HepG2 (cell line): ENCODE measurements around the gene RALY. TPM values are rescaled to one million over a fixed set of nuclear protein-coding genes. Genes with fewer than 3 reads are reported as not detected.

ENCODE experiments used
- ATAC-seq: fragments of 200-7000 bp; cut with Tn5 transposase; 3 replicates; pipeline ENCODE4 v1.9.1; 2020; ENCODE audit warnings: mild to moderate bottlenecking, moderate library complexity
- BruUV-seq: library from RNA; stranded (reverse); fragments of 400-500 nt; replicated peaks from 2 replicates; lab custom pipeline; 2021; lab: Mats Ljungman, UMichigan
- CTCF ChIA-PET: fragments of 300-600 bp; formaldehyde crosslinking; extraction: SDS; loops from one replicate; lab custom pipeline; 2021; ENCODE audit warnings: low total read pairs, inconsistent platforms, low intra/inter-chr PET ratio; lab: Yijun Ruan, JAX
- POLR2A ChIA-PET: fragments of 350-600 bp; sonication (Branson Sonifier 250); formaldehyde crosslinking; loops from one replicate; lab custom pipeline; 2020; ENCODE audit warnings: antibody characterized with exemption, inconsistent platforms; lab: Yijun Ruan, JAX
- DNase-seq: peaks from one replicate; pipeline ENCODE4 v3.0.0-alpha.2; 2015; ENCODE audit warnings: low spot score
- FAIRE-seq: peaks from 3 replicates; lab custom pipeline; 2011; peaks lifted over from hg19 to GRCh38; lab: Jason Lieb, UNC
- H2AFZ ChIP-seq: one replicate; pipeline ENCODE4 v1.6.1; 2011; ENCODE audit warnings: low read length, inconsistent platforms
- H3K27ac ChIP-seq: fragments of 300-600 bp; 3 replicates; pipeline ENCODE4 v1.8.0; 2011; ENCODE audit warnings: mixed run types, mild to moderate bottlenecking, mixed read lengths, low read length, inconsistent platforms; ENCODE audit not compliant: insufficient read depth; ENCODE audit errors: extremely low read length
- H3K27me3 ChIP-seq, 2 experiments: fragments of 200-600 bp in 1 of 2; 2 replicates in 1 of 2; 3 replicates in 1 of 2; pipeline versions ENCODE4 v1.6.0 to v1.8.0; 2011; ENCODE audit warnings: low read length in 2 of 2, mild to moderate bottlenecking in 2 of 2, moderate library complexity in 2 of 2, inconsistent platforms in 1 of 2; ENCODE audit not compliant: insufficient read depth in 2 of 2, control insufficient read depth in 1 of 2
- H3K36me3 ChIP-seq, 2 experiments: fragments of 200-600 bp in 1 of 2; replicated peaks in 1 of 2; 2 replicates in 1 of 2; 3 replicates in 1 of 2; pipeline versions ENCODE4 v1.5.1 to v1.8.0; 2011; ENCODE audit warnings: low read length in 2 of 2, inconsistent platforms in 1 of 2; ENCODE audit not compliant: insufficient read depth in 2 of 2, control insufficient read depth in 1 of 2
- H3K4me1 ChIP-seq: 2 replicates; pipeline ENCODE4 v1.5.1; 2012; ENCODE audit warnings: low read length, inconsistent platforms; ENCODE audit not compliant: insufficient read depth
- H3K4me2 ChIP-seq: 2 replicates; pipeline ENCODE4 v1.6.0; 2011; ENCODE audit warnings: low read depth, low read length, inconsistent platforms
- H3K4me3 ChIP-seq, 3 experiments: fragments of 200-600 bp in 1 of 3; sonication (generic), shearing (Covaris generic) in 1 of 3; replicated peaks in 1 of 3; 2 replicates each; pipeline ENCODE4 v1.5.1; 2011 to 2016; ENCODE audit warnings: low read length in 3 of 3, inconsistent platforms in 2 of 3, low read depth in 2 of 3, mild to moderate bottlenecking in 2 of 3, control low read depth in 1 of 3, mixed read lengths in 1 of 3; ENCODE audit not compliant: insufficient read depth in 1 of 3
- H3K79me2 ChIP-seq: one replicate; pipeline ENCODE4 v1.6.1; 2011; ENCODE audit warnings: low read length, inconsistent platforms; ENCODE audit not compliant: insufficient read depth
- H3K9ac ChIP-seq: 2 replicates; pipeline ENCODE4 v1.6.0; 2011; ENCODE audit warnings: mild to moderate bottlenecking, low read depth, low read length, inconsistent platforms; ENCODE audit not compliant: insufficient read depth
- H3K9me3 ChIP-seq: 2 replicates; pipeline ENCODE4 v1.5.1; 2012; ENCODE audit warnings: mild to moderate bottlenecking, low read length
- H4K20me1 ChIP-seq: 2 replicates; pipeline ENCODE4 v1.6.0; 2011; ENCODE audit warnings: inconsistent platforms, mild to moderate bottlenecking, low read length, moderate library complexity; ENCODE audit not compliant: insufficient read depth
- AGO2 ChIP-seq: fragments of 200-400 bp; formaldehyde crosslinking; optimal IDR thresholded peaks from 2 replicates; pipeline ENCODE3; 2017; ENCODE audit warnings: mild to moderate bottlenecking, low read depth, low read length, moderate library complexity
- FOXP4 ChIP-seq: sonication (generic); formaldehyde crosslinking; IDR thresholded peaks from 2 replicates; pipeline ENCODE4 v1.4.0; 2020; ENCODE audit warnings: missing genetic modification reagents
- MED1 ChIP-seq: sonication (generic); formaldehyde crosslinking; IDR thresholded peaks from 2 replicates; pipeline ENCODE4 v1.4.0; 2020; ENCODE audit warnings: missing genetic modification reagents
- NFIB ChIP-seq: sonication (generic); formaldehyde crosslinking; IDR thresholded peaks from 2 replicates; pipeline ENCODE4 v1.9.0; 2021; ENCODE audit warnings: missing genetic modification reagents, mild to moderate bottlenecking, borderline replicate concordance
- POLR2AphosphoS2 ChIP-seq: IDR thresholded peaks from 2 replicates; pipeline ENCODE4 v1.6.1; 2011; ENCODE audit warnings: low read depth, low read length, improper control_type of control experiment
- RBM22 ChIP-seq: fragments of 200-400 bp; formaldehyde crosslinking; optimal IDR thresholded peaks from 2 replicates; pipeline ENCODE3; 2017; ENCODE audit warnings: mild to moderate bottlenecking, low read length, moderate library complexity
- STAG1 ChIP-seq: sonication (generic); formaldehyde crosslinking; IDR thresholded peaks from 2 replicates; pipeline ENCODE4 v1.4.0; 2020; ENCODE audit warnings: missing genetic modification reagents
- TARDBP ChIP-seq: sonication (generic); formaldehyde crosslinking; IDR thresholded peaks from 2 replicates; pipeline ENCODE4 v1.8.0; 2022; ENCODE audit warnings: mild to moderate bottlenecking, missing genetic modification reagents
- ZBTB38 ChIP-seq: sonication (generic); formaldehyde crosslinking; IDR thresholded peaks from 2 replicates; pipeline ENCODE4 v1.5.1; 2020; ENCODE audit warnings: mild to moderate bottlenecking, missing genetic modification reagents
- ZFP37 ChIP-seq: sonication (generic); formaldehyde crosslinking; IDR thresholded peaks from 2 replicates; pipeline ENCODE4 v1.4.0; 2020; ENCODE audit warnings: missing genetic modification reagents, borderline replicate concordance
- ZNF337 ChIP-seq: sonication (generic); formaldehyde crosslinking; IDR thresholded peaks from 2 replicates; pipeline ENCODE4 v1.5.1; 2020; ENCODE audit warnings: missing genetic modification reagents, low read depth, mild to moderate bottlenecking, borderline replicate concordance
- WGBS: methylation state at CpG from one replicate; pipeline ENCODE4 v1.1.6; 2017; ENCODE audit warnings: low lambda C conversion rate; 5-methylcytosine and 5-hydroxymethylcytosine counted together
- in situ Hi-C: cut with HindIII; loops from 2 replicates; pipeline ENCODE4 v1.10.0; 2017; ENCODE audit warnings: low pct_unique_long_range_greater_than_20kb; ENCODE audit not compliant: extremely low pct_ligation_motif_present
- intact Hi-C: fragments of 100-400 bp; cut with micrococcal nuclease; formaldehyde crosslinking; loops from one replicate; pipeline ENCODE4 v1.10.0; 2022; ENCODE audit not compliant: unreplicated experiment
- polyA plus RNA-seq, 8 experiments: library from polyadenylated mRNA; depleted of rRNA in 3 of 8; stranded (reverse) in 7 of 8; unstranded in 1 of 8; fragments of >200 nt; fragmentation: Illumina TruSeq in 4 of 8; extraction: Trizol in 4 of 8; gene quantifications; 2 replicates each; pipeline versions ENCODE4 v1.2.1 to v1.2.3, GENCODE V29; 2011 to 2016; ENCODE audit warnings: low read depth in 4 of 8, missing spikeins in 1 of 8, mixed read lengths in 1 of 8; ENCODE audit not compliant: insufficient read depth in 1 of 8
- total RNA-seq, 5 experiments: library from RNA; depleted of rRNA; stranded (reverse); fragments of >200 nt; fragmentation: Illumina TruSeq; extraction: Trizol; gene quantifications; 2 replicates each; pipeline ENCODE4 v1.2.3, GENCODE V29; 2016; ENCODE audit warnings: low read depth in 1 of 5
- TF ChIP-seq, protein P1 (sequence below): sonication (generic); IDR thresholded peaks from 2 replicates; pipeline ENCODE4 v1.6.1; 2016; ENCODE audit warnings: low read depth, borderline replicate concordance
- TF ChIP-seq, protein P2 (sequence below): sonication (generic); formaldehyde crosslinking; IDR thresholded peaks from 2 replicates; pipeline ENCODE4 v1.5.0; 2020; ENCODE audit warnings: mild to moderate bottlenecking, missing genetic modification reagents, moderate library complexity
- TF ChIP-seq, protein P3 (sequence below): sonication (generic); formaldehyde crosslinking; IDR thresholded peaks from 2 replicates; pipeline ENCODE4 v1.5.1; 2020; ENCODE audit warnings: mild to moderate bottlenecking, missing genetic modification reagents, moderate library complexity

The RALY gene
- total and polyA plus RNA-seq, 2 of the 13 experiments (the other 11 are each of a cell fraction or from before 2014, with no cell fraction given): 178 to 186 TPM

- no peak for FAIRE-seq
Observed at GRCh38 chr20:34083137-34083536, 89.4 kb downstream of the RALY start.

More at GRCh38 chr20:34083137-34083536, 89.4 kb downstream of the RALY start:
- peaks cover 41 to 90% of the 10 kb centered on the region in 2 experiments for H3K36me3 ChIP-seq
- H3K4me2 ChIP-seq: no peak overlapping the region
- BruUV-seq: no TSS peak
- no peaks in the 10 kb centered on the region for H3K4me1 ChIP-seq
- ATAC-seq (peak; percentile 4; the same call in 1 of the 3 replicates), DNase-seq (no peak)
- no peak overlapping the region for H3K9ac ChIP-seq
- no peaks in the 10 kb centered on the region for H3K79me2 ChIP-seq
- 93% methylated on average over 7 of the region's 7 CpGs for WGBS
- H3K4me3 ChIP-seq: no peak overlapping the region
- peaks cover 11% of the 10 kb centered on the region for H4K20me1 ChIP-seq
- H3K9me3 ChIP-seq: no peaks in the 10 kb centered on the region
- no peak overlapping the region for H3K27ac ChIP-seq
- intact Hi-C loops (no loop called here), in situ Hi-C loops (no loop called here)
- H2AFZ ChIP-seq: no peak overlapping the region
- POLR2A ChIA-PET: interaction anchor here (3.8 kb wide), 1 partner anchor 29 kb away, joined by 16 read pairs; the partner anchor contains the start of gene EIF2S2
- TF ChIP-seq, protein P1, sequence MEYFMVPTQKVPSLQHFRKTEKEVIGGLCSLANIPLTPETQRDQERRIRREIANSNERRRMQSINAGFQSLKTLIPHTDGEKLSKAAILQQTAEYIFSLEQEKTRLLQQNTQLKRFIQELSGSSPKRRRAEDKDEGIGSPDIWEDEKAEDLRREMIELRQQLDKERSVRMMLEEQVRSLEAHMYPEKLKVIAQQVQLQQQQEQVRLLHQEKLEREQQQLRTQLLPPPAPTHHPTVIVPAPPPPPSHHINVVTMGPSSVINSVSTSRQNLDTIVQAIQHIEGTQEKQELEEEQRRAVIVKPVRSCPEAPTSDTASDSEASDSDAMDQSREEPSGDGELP: peak; percentile 52; the same call in 1 of the 2 replicates
- TF ChIP-seq AGO2 (peak; percentile 58), NFIB (CRISPR knock-in tag) (0 out of 2 replicates have a peak, but pooled peaks have one; percentile 64), MED1 (no peak), STAG1 (0 out of 2 replicates have a peak, but pooled peaks have one; percentile 17), TARDBP (CRISPR knock-in tag) (no peak), ZBTB38 (CRISPR knock-in tag) (no peak), ZNF337 (CRISPR knock-in tag) (no peak), FOXP4 (CRISPR knock-in tag) (no peak), RBM22 (peak; percentile 97), ZFP37 (CRISPR knock-in tag) (no peak), POLR2AphosphoS2 (0 out of 2 replicates have a peak, but pooled peaks have one; percentile 32)
- TF ChIP-seq, protein P2, sequence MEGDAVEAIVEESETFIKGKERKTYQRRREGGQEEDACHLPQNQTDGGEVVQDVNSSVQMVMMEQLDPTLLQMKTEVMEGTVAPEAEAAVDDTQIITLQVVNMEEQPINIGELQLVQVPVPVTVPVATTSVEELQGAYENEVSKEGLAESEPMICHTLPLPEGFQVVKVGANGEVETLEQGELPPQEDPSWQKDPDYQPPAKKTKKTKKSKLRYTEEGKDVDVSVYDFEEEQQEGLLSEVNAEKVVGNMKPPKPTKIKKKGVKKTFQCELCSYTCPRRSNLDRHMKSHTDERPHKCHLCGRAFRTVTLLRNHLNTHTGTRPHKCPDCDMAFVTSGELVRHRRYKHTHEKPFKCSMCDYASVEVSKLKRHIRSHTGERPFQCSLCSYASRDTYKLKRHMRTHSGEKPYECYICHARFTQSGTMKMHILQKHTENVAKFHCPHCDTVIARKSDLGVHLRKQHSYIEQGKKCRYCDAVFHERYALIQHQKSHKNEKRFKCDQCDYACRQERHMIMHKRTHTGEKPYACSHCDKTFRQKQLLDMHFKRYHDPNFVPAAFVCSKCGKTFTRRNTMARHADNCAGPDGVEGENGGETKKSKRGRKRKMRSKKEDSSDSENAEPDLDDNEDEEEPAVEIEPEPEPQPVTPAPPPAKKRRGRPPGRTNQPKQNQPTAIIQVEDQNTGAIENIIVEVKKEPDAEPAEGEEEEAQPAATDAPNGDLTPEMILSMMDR: peak; percentile 24
- TF ChIP-seq, protein P3, sequence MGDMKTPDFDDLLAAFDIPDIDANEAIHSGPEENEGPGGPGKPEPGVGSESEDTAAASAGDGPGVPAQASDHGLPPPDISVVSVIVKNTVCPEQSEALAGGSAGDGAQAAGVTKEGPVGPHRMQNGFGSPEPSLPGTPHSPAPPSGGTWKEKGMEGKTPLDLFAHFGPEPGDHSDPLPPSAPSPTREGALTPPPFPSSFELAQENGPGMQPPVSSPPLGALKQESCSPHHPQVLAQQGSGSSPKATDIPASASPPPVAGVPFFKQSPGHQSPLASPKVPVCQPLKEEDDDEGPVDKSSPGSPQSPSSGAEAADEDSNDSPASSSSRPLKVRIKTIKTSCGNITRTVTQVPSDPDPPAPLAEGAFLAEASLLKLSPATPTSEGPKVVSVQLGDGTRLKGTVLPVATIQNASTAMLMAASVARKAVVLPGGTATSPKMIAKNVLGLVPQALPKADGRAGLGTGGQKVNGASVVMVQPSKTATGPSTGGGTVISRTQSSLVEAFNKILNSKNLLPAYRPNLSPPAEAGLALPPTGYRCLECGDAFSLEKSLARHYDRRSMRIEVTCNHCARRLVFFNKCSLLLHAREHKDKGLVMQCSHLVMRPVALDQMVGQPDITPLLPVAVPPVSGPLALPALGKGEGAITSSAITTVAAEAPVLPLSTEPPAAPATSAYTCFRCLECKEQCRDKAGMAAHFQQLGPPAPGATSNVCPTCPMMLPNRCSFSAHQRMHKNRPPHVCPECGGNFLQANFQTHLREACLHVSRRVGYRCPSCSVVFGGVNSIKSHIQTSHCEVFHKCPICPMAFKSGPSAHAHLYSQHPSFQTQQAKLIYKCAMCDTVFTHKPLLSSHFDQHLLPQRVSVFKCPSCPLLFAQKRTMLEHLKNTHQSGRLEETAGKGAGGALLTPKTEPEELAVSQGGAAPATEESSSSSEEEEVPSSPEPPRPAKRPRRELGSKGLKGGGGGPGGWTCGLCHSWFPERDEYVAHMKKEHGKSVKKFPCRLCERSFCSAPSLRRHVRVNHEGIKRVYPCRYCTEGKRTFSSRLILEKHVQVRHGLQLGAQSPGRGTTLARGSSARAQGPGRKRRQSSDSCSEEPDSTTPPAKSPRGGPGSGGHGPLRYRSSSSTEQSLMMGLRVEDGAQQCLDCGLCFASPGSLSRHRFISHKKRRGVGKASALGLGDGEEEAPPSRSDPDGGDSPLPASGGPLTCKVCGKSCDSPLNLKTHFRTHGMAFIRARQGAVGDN: peak; percentile 26; the same call in 1 of the 2 replicates
- CTCF ChIA-PET: no interaction called here
- H3K27me3 ChIP-seq: no peaks in the 10 kb centered on the region
